Heart left ventricle (tissue), 13 donors: Measurements from ENCODE around the gene GPR33.

ENCODE experiments used
- CTCF ChIP-seq, 12 donors: fragments of 200-600 bp; sonication (generic) in 4 of 12; IDR thresholded peaks; one replicate each; pipeline versions ENCODE4 v1.5.0 to v1.8.0; 2018 to 2022; ENCODE audit warnings: antibody characterized with exemption in 12 of 12, mild to moderate bottlenecking in 5 of 12
- POLR2A ChIP-seq, 2 donors: fragments of 450-650 bp; IDR thresholded peaks; one replicate each; pipeline ENCODE4 v1.6.1; 2017; ENCODE audit warnings: antibody characterized with exemption in 2 of 2, mild to moderate bottlenecking in 2 of 2, moderate library complexity in 2 of 2
- donor health status: ischemic (EF 13 %, LVEDD 7.1; RV severe dilation, severe dysfunction).
- donor health status: DM: no; HTN: yes; CAD: no.
- donor health status: DM: no; HTN: no; CAD: no.
- donor health status: ischemic (EF 25% LVEDD 6.9; RV normal size, moderate dysfunction).
- donor health status: ischemic (EF 25% LVEDD 5.7; RV mildly dilated, moderate dysfunction).
- donor health status: ischemic (EF 35%, LVEDD 5.7; RV mildly dilated, moderate dysfunction).
- donor health status: nonischemic (EF 11% LVEDD 7.7; RV severe dilation, severe dysfunction).
- donor health status: DM: yes; HTN: yes; CAD: no.
- donor health status: PGD.
- donor health status: ischemic (EF 29% LVEDD 5.4; RV normal size, mild dysfunction).
- donor health status: nonischemic (EF 23%, LVEDD 6.1; RV moderate dilation, normal function).

GRCh38 chr14:31536201-31536960, 48.5 kb upstream of the GPR33 start:
- no peak for TF ChIP-seq POLR2A (IDR thresholded peaks at IDR 0.05)
- no peak for TF ChIP-seq CTCF (IDR thresholded peaks at IDR 0.05)
